22Rv1 (cell line): ENCODE measurements around the gene KRTAP12-2.

Experiments used
- CTCF ChIP-seq: fragments of 450-650 bp; IDR thresholded peaks from 2 replicates; pipeline ENCODE4 v1.5.1; 2017; ENCODE audit warnings: mild to moderate bottlenecking
- ZFX ChIP-seq: fragments of 450-650 bp; IDR thresholded peaks from 2 replicates; pipeline ENCODE4 v1.6.1; 2017; ENCODE audit warnings: antibody characterized with exemption, borderline replicate concordance

GRCh38 chr21:44637018-44637850 is 29.5 kb downstream of the KRTAP12-2 start, which contains the start of gene KRTAP10-10:
- TF ChIP-seq CTCF = no peak
- TF ChIP-seq ZFX = no peak
